Measurements from ENCODE around the gene NUDT3.

The NUDT3 gene

GRCh38 chr6:34318499-34319470 is 73.7 kb downstream of the NUDT3 start:
- DNase-seq, result no peak

GRCh38 chr6:34317882-34318498 is 74.5 kb downstream of the NUDT3 start:
- DNase-seq, result no peak

DNA sequence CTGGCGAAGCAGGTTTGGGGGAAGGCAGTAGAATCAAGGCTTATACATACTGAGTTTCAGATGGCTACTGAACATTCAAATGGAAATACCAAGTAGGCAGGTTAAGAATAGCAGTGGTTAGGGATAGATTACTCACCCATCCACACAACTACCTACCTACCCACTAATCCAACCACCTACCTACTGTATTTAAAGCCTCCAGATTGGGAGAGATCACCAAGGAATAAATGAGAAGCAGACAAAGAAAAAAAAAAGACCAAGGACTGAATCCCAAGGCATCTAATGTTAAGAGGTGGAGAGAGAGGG is 75.3 kb downstream of the NUDT3 start:
- no peak for DNase-seq

- no peak for DNase-seq
These were observed 75.9 kb downstream of the NUDT3 start for GRCh38 chr6:34316431-34317171.

GRCh38 chr6:34315780-34316179 is 76.7 kb downstream of the NUDT3 start:
- DNase-seq, result no peak

- DNase-seq, result no peak
These were observed 77.2 kb downstream of the NUDT3 start for GRCh38 chr6:34315256-34315655.

DNA sequence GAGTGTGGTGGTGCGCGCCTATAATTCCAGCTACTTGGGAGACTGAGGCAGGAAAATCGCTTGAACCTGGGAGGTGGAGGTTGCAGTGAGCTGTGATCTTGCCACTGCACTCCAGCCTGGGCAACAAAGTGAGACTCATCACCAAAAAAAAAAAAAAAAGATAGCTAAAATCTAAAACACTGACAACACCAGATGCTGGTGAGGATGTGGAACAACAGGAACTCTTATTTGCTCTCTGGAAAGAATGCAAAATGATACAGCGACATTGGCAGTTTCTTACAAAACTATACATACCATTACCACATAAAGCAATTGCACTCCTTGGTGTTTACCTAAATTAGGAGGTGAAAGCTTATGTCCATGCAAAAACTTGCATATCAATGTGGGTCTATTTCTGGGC is 80.2 kb downstream of the NUDT3 start:
- no peak for DNase-seq

DNA sequence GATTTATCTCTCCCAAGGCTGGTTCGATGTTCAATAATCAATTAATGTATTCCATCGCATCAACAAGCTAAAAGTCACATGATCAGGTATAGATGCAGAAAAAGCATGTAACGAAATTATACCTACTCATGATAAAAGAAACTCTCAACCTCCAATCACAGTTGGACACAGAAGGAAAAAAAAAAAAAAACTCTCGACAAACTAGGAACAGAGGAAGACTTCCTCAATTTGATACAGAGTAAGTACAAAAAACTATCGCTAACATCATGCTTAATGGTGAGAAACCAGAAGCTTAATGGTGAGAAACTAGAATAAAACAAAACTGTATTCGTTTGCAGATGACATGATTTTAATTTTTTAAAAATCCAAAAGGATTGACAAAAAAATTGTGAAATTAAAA is 81.7 kb downstream of the NUDT3 start:
- no peak for DNase-seq

DNA sequence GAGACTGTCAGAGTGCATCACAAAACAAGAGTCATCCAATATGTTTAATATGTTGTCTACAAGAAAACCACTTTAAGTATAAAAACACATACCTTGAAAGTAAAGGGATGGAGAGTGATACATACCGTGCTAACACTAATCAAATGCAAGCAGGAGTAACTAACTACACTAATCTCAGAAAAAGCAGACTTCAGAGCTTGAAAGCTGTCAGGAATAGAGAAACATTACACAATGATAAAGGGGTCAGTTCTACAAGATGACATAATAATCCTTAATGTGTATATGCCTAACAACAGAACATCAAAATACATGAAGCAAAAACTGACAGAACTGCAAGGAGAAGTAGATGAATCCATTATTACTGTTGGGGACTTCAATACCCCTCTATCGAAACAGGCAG is 84.0 kb downstream of the NUDT3 start:
- no peak for DNase-seq

DNA sequence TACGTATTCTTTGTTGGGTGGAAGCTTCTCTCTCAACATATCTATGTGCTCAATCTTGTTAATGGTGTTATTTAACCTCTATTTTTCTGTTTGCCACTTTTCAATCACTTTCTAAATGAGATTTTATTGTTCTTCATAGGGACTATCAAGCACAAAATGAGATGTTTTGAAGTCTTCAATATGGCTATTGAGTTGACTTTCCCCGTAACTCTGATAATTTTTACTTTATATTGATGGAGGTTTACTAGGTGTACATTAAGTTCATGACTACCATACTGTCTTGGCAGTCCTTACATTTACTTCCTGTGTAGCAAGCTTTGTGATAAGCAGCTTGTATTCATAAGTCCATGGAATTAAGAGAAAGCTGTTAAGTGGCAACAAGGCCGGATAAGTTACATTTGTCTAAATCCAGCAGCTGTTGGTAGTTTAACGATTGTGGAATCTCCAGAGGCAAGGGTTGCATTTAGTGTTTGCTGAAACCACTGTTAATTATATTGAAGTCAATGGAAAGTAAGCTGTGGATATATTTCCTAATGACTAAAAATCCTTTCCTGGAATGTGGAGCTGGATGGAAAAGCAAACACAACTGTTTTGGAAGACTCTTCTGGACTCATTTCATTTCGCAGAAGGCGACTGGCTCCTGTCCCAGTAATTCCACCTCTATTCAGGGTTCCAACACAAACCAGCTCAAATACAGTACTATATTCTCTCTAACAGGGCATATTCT is 86.3 kb downstream of the NUDT3 start:
- DNase-seq, result no peak

DNA sequence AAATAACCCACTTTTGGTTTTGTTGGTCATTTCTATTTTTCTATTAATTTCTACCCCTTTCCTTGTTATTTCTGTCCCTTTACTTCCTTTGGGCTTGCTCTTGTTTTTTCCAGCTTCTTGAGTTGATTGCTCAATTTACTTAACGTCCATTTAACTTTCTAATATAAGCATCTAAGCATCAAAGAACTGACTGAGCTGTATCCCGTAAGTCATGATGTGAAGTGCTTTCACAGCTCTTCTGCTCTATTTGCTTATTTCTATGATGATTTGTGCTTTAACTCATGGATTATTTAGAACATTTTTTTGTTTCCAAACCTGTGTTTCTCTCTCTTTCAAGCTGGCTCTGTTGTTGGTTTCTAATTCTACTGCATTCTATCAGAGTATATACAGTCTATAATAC is 87.0 kb downstream of the NUDT3 start:
- DNase-seq, result no peak

- DNase-seq, result no peak
These were observed 88.3 kb downstream of the NUDT3 start for GRCh38 chr6:34304164-34304563.

GRCh38 chr6:34302929-34303328 is 89.5 kb downstream of the NUDT3 start:
- DNase-seq, result no peak

- DNase-seq, result no peak
These were observed 91.1 kb downstream of the NUDT3 start for GRCh38 chr6:34301408-34301807.

- no peak for DNase-seq
These were observed 92.1 kb downstream of the NUDT3 start for GRCh38 chr6:34300332-34300751.

- DNase-seq, result no peak
These were observed 93.5 kb downstream of the NUDT3 start for GRCh38 chr6:34298941-34299340.

- DNase-seq, result no peak
These were observed 96.7 kb downstream of the NUDT3 start for GRCh38 chr6:34295721-34296120.

DNA sequence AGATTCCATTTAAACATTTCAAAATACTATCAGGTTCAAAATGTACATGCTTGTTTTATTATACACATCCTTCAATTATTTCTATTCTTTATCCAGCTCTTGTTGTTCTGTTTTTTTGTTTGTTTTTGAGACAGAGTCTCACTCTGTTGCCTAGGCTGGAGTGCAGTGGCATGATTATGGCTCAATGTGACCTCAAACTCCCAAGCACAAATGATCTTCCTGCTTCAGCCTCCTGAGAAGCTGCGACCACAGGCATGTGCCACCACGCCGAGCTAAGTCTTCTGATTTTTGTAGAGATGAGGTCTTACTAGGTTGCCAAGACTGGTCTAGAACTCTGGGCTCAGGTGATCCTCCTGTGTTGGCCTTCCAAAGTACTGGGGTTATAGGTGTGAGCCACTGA is 99.5 kb downstream of the NUDT3 start:
- no peak for DNase-seq

GRCh38 chr6:34289137-34289536 is 103.3 kb downstream of the NUDT3 start:
- no peak for DNase-seq

DNA sequence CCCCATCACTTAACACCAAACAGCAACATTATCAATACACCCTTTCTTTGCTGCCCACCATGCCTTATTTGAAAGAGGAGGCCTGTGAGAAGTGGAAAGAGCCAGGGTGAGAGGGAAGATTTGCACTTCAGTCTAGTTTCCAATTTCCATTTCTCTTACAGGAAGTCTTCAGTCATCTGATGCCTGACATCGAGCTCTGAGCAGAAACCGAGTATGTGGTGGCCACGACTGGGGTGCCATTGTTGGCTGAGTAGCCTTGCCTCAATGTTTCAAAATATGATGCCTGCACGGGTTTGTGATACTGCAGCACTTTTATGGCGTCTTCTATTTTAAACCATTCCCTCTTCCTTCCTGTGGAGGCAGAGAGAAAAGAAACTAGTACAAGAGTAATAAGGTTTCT is 103.9 kb downstream of the NUDT3 start:
- no peak for DNase-seq

GRCh38 chr6:34285448-34286164 is 106.9 kb downstream of the NUDT3 start:
- no peak for DNase-seq

All from effector CD4-positive, alpha-beta T cell (primary cell).